ENCODE measurements around the gene BTBD1.

GRCh38 chr15:83061680-83062079 is 5.4 kb downstream of the BTBD1 start:
- no peak for TF ChIP-seq CTCF (IDR thresholded peaks at IDR 0.05; ENCODE audit: borderline replicate concordance, extremely low read depth, low read length, poor library complexity, severe bottlenecking)
- no peak for TF ChIP-seq EZH2 (IDR thresholded peaks at IDR 0.05; ENCODE audit: borderline replicate concordance, low read depth, low read length, severe bottlenecking)
